OCI-LY7 (cell line): ENCODE results near the gene IQGAP1. TPM values are rescaled to one million over a fixed set of nuclear protein-coding genes. Genes with fewer than 3 reads are reported as not detected.

Experiments used
- BruUV-seq: library from RNA; stranded (reverse); fragments of 400-500 nt; replicated peaks from 2 replicates; lab custom pipeline; 2021; lab: Mats Ljungman, UMichigan
- CTCF ChIA-PET: fragments of 300-600 bp; sonication (Branson Sonifier 250); formaldehyde crosslinking; loops from one replicate; lab custom pipeline; 2022; ENCODE audit warnings: antibody characterized with exemption; ENCODE audit not compliant: unreplicated experiment; lab: Charles Lee
- POLR2A ChIA-PET: fragments of 300-600 bp; sonication (Branson Sonifier 250); formaldehyde crosslinking; loops from one replicate; lab custom pipeline; 2022; ENCODE audit warnings: antibody characterized with exemption; lab: Charles Lee
- DNase-seq: peaks from one replicate; pipeline ENCODE4 v3.0.0-alpha.2; 2015; ENCODE audit warnings: low spot score
- H2AFZ ChIP-seq: fragments of 200-600 bp; sonication (generic), shearing (Covaris generic); 2 replicates; pipeline ENCODE4 v1.6.1; 2014; ENCODE audit warnings: mild to moderate bottlenecking, antibody characterized with exemption, low read length, moderate library complexity
- H3K27ac ChIP-seq: fragments of 200-600 bp; sonication (generic); 2 replicates; pipeline ENCODE4 v1.5.1; 2014; ENCODE audit warnings: mixed run types, low read depth, mild to moderate bottlenecking, moderate library complexity, low read length, inconsistent platforms; ENCODE audit not compliant: poor library complexity, severe bottlenecking
- H3K36me3 ChIP-seq: fragments of 200-600 bp; sonication (generic); 2 replicates; pipeline ENCODE4 v1.6.1; 2014; ENCODE audit warnings: mild to moderate bottlenecking, antibody characterized with exemption, low read length, moderate library complexity, mixed read lengths; ENCODE audit not compliant: insufficient read depth
- H3K4me1 ChIP-seq: fragments of 200-600 bp; sonication (generic); 2 replicates; pipeline ENCODE4 v1.5.1; 2014; ENCODE audit warnings: mild to moderate bottlenecking, low read length; ENCODE audit not compliant: insufficient read depth, poor library complexity, severe bottlenecking
- H3K4me2 ChIP-seq: fragments of 200-600 bp; sonication (generic); 2 replicates; pipeline ENCODE4 v1.6.1; 2014; ENCODE audit warnings: mild to moderate bottlenecking, low read length
- H3K4me3 ChIP-seq: fragments of 200-600 bp; sonication (generic); 2 replicates; pipeline ENCODE4 v1.5.1; 2014; ENCODE audit warnings: mild to moderate bottlenecking, low read depth, low read length; ENCODE audit not compliant: poor library complexity, severe bottlenecking
- H3K79me2 ChIP-seq: fragments of 200-600 bp; sonication (generic); 2 replicates; pipeline ENCODE4 v1.6.1; 2016; ENCODE audit warnings: low read depth, mild to moderate bottlenecking, low read length, moderate library complexity, mixed read lengths; ENCODE audit not compliant: insufficient read depth
- H3K9me2 ChIP-seq: fragments of 200-600 bp; sonication (generic); 2 replicates; pipeline ENCODE4 v1.6.1; 2016; ENCODE audit warnings: mild to moderate bottlenecking, low read length, mixed read lengths; ENCODE audit not compliant: insufficient read depth
- H3K9me3 ChIP-seq: fragments of 200-600 bp; sonication (generic); 2 replicates; pipeline ENCODE4 v1.6.1; 2014; ENCODE audit warnings: mild to moderate bottlenecking, mixed run types, low read length, mixed read lengths
- H4K20me1 ChIP-seq: fragments of 200-600 bp; sonication (generic); 2 replicates; pipeline ENCODE4 v1.6.1; 2014; ENCODE audit warnings: mild to moderate bottlenecking, antibody characterized with exemption, low read length, moderate library complexity, mixed read lengths; ENCODE audit not compliant: insufficient read depth
- CTCF ChIP-seq: fragments of 200-600 bp; sonication (generic); conservative IDR thresholded peaks from 2 replicates; pipeline ENCODE4 v1.5.1; 2014; ENCODE audit warnings: mild to moderate bottlenecking, antibody characterized with exemption, low read length, moderate library complexity, mixed read lengths
- EZH2phosphoT487 ChIP-seq: fragments of 200-600 bp; sonication (generic); IDR thresholded peaks from 2 replicates; pipeline ENCODE4 v1.6.1; 2018; ENCODE audit warnings: low read depth, borderline replicate concordance, mild to moderate bottlenecking, mixed run types, antibody characterized with exemption, low read length, moderate library complexity, mixed read lengths
- intact Hi-C: fragments of 100-400 bp; cut with micrococcal nuclease; formaldehyde crosslinking; loops from one replicate; pipeline ENCODE4 v1.10.0; 2022; ENCODE audit not compliant: unreplicated experiment
- total RNA-seq, 2 experiments: library from RNA; depleted of rRNA in 1 of 2; stranded (reverse); fragments of >200 nt in 1 of 2; shearing (Covaris generic) in 1 of 2; gene quantifications; 2 replicates each; pipeline ENCODE4 v1.2.3, GENCODE V29; 2014 to 2022

IQGAP1 gene
- total RNA-seq, 2 experiments from 2014 or later: 98.7 to 114 TPM

- H3K27ac ChIP-seq: no peak overlapping the region
- H3K9me3 ChIP-seq: no peaks in the 10 kb centered on the region
- H3K9me2 ChIP-seq: no peaks in the 10 kb centered on the region
- no peak overlapping the region for H2AFZ ChIP-seq
- no peak overlapping the region for H3K4me3 ChIP-seq
- CTCF ChIA-PET: interaction anchor here (1.6 kb wide), 1 partner anchor 41 kb away, joined by 4 read pairs; no protein-coding TSS in a partner anchor
- H3K36me3 ChIP-seq: no peaks in the 10 kb centered on the region
- peaks cover 5% of the 10 kb centered on the region for H3K4me1 ChIP-seq
- no peak for TF ChIP-seq CTCF
- TF ChIP-seq EZH2phosphoT487: no peak
- POLR2A ChIA-PET: interaction anchor here (0.6 to 1.7 kb wide), 3 partner anchors 13 to 32 kb away, joined by 4 to 6 read pairs (median 4); partner anchors contain the start of gene IQGAP1
- H3K4me2 ChIP-seq: no peak overlapping the region
- H3K79me2 ChIP-seq: no peaks in the 10 kb centered on the region
- intact Hi-C loops: no loop called here
- BruUV-seq: no TSS peak
- no peak for DNase-seq
- H4K20me1 ChIP-seq: no peaks in the 10 kb centered on the region
Measured at GRCh38 chr15:90360746-90361145, 27.3 kb upstream of the IQGAP1 start.

- TF ChIP-seq EZH2phosphoT487: no peak
- TF ChIP-seq CTCF: no peak
- no peaks in the 10 kb centered on the region for H3K9me3 ChIP-seq
- POLR2A ChIA-PET: interaction anchor here (1.1 kb wide), 1 partner anchor 116 kb away, joined by 3 read pairs; no protein-coding TSS in a partner anchor
- H3K4me2 ChIP-seq: no peak overlapping the region
- H3K4me1 ChIP-seq: peaks cover 5% of the 10 kb centered on the region
- no peak for DNase-seq
- H3K4me3 ChIP-seq: no peak overlapping the region
- H4K20me1 ChIP-seq: no peaks in the 10 kb centered on the region
- no peaks in the 10 kb centered on the region for H3K36me3 ChIP-seq
- no peak overlapping the region for H2AFZ ChIP-seq
- intact Hi-C loops: loop anchor here (1.0 kb wide), 1 partner anchor 119 kb away; no protein-coding TSS in a partner anchor
- H3K27ac ChIP-seq: no peak overlapping the region
- no peaks in the 10 kb centered on the region for H3K79me2 ChIP-seq
- CTCF ChIA-PET: no interaction called here
- BruUV-seq: no TSS peak
- no peaks in the 10 kb centered on the region for H3K9me2 ChIP-seq
Measured at GRCh38 chr15:90362936-90363212, 25.2 kb upstream of the IQGAP1 start.

- no peaks in the 10 kb centered on the region for H3K9me2 ChIP-seq
- BruUV-seq: no TSS peak
- no peak overlapping the region for H3K27ac ChIP-seq
- CTCF ChIA-PET: no interaction called here
- no peaks in the 10 kb centered on the region for H3K9me3 ChIP-seq
- TF ChIP-seq EZH2phosphoT487 (no peak), CTCF (no peak)
- no peak for DNase-seq
- POLR2A ChIA-PET: no interaction called here
- H2AFZ ChIP-seq: no peak overlapping the region
- no peak overlapping the region for H3K4me3 ChIP-seq
- H3K79me2 ChIP-seq: no peaks in the 10 kb centered on the region
- peaks cover 5% of the 10 kb centered on the region for H3K4me1 ChIP-seq
- no peaks in the 10 kb centered on the region for H4K20me1 ChIP-seq
- H3K4me2 ChIP-seq: no peak overlapping the region
- H3K36me3 ChIP-seq: no peaks in the 10 kb centered on the region
- intact Hi-C loops: no loop called here
Measured at GRCh38 chr15:90364251-90364650, 23.8 kb upstream of the IQGAP1 start.
